ENCODE data around the gene GNG10. TPM values are rescaled to one million over a fixed set of nuclear protein-coding genes. Genes with fewer than 3 reads are reported as not detected.

The GNG10 gene
- total and polyA plus RNA-seq, 9 of the 15 experiments (the other 6 are each of a cell fraction or from before 2014, with no cell fraction given) = 13.1 to 37.8 (median 28.4) TPM

DNA sequence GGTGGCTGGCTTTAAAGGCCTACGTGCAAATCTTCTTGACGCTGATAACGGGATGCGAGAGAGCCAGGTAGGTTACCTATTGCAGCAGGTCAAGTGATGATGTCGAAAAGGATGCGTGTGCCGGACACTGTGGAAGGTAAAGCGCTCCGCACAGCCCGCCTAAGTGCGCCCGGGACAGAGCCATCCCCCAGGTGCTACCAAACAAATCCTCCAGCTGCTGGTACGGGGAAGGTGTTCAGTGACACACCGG lies 30.5 kb upstream of the GNG10 start (continued):
- no peak for TF ChIP-seq REST (IDR thresholded peaks at IDR 0.05; ENCODE audit: borderline replicate concordance)
- TF ChIP-seq REST (CRISPR knock-in tag; IDR thresholded peaks at IDR 0.05; ENCODE audit: low read depth) = no peak
- TF ChIP-seq, protein P1, sequence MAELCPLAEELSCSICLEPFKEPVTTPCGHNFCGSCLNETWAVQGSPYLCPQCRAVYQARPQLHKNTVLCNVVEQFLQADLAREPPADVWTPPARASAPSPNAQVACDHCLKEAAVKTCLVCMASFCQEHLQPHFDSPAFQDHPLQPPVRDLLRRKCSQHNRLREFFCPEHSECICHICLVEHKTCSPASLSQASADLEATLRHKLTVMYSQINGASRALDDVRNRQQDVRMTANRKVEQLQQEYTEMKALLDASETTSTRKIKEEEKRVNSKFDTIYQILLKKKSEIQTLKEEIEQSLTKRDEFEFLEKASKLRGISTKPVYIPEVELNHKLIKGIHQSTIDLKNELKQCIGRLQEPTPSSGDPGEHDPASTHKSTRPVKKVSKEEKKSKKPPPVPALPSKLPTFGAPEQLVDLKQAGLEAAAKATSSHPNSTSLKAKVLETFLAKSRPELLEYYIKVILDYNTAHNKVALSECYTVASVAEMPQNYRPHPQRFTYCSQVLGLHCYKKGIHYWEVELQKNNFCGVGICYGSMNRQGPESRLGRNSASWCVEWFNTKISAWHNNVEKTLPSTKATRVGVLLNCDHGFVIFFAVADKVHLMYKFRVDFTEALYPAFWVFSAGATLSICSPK (IDR thresholded peaks at IDR 0.05; ENCODE audit: borderline replicate concordance) = no peak
- no peak for TF ChIP-seq RBM25 (IDR thresholded peaks at IDR 0.05; ENCODE audit: low read depth, low read length, severe bottlenecking)
- TF ChIP-seq CREM (IDR thresholded peaks at IDR 0.05; ENCODE audit: low read depth) = no peak
- no peak for TF ChIP-seq MEF2A (IDR thresholded peaks at IDR 0.05; ENCODE audit: control insufficient read depth, low read depth, low read length)
- no peak for TF ChIP-seq NFXL1 (CRISPR knock-in tag; IDR thresholded peaks at IDR 0.05)
- TF ChIP-seq KLF13 (tag; IDR thresholded peaks at IDR 0.05; ENCODE audit: borderline replicate concordance, low read depth) = no peak
- TF ChIP-seq GTF2E2 (tag; IDR thresholded peaks at IDR 0.05) = no peak
- TF ChIP-seq MBD2 (IDR thresholded peaks at IDR 0.05; ENCODE audit: borderline replicate concordance, low read depth) = no peak
- TF ChIP-seq, protein P2, sequence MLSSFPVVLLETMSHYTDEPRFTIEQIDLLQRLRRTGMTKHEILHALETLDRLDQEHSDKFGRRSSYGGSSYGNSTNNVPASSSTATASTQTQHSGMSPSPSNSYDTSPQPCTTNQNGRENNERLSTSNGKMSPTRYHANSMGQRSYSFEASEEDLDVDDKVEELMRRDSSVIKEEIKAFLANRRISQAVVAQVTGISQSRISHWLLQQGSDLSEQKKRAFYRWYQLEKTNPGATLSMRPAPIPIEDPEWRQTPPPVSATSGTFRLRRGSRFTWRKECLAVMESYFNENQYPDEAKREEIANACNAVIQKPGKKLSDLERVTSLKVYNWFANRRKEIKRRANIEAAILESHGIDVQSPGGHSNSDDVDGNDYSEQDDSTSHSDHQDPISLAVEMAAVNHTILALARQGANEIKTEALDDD (IDR thresholded peaks at IDR 0.05) = no peak; the same call in 1 of the 2 replicates
- no peak for TF ChIP-seq MCM7 (IDR thresholded peaks at IDR 0.05)
- TF ChIP-seq RBM34 (IDR thresholded peaks at IDR 0.05; ENCODE audit: borderline replicate concordance, insufficient read depth, low read length) = no peak
- TF ChIP-seq, protein P3, sequence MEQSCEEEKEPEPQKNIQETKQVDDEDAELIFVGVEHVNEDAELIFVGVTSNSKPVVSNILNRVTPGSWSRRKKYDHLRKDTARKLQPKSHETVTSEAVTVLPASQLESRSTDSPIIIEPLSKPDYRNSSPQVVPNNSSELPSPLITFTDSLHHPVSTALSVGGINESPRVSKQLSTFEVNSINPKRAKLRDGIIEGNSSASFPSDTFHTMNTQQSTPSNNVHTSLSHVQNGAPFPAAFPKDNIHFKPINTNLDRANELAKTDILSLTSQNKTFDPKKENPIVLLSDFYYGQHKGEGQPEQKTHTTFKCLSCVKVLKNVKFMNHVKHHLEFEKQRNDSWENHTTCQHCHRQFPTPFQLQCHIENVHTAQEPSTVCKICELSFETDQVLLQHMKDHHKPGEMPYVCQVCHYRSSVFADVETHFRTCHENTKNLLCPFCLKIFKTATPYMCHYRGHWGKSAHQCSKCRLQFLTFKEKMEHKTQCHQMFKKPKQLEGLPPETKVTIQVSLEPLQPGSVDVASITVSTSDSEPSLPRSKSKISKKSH (CRISPR knock-in tag; IDR thresholded peaks at IDR 0.05) = no peak
- no peak for TF ChIP-seq TAF15 (IDR thresholded peaks at IDR 0.05; ENCODE audit: low read depth, low read length)
- TF ChIP-seq ELF2 (CRISPR knock-in tag; IDR thresholded peaks at IDR 0.05) = no peak

All from K562 (cell line).